ENCODE results near the gene HSPA1L. TPM values are rescaled to one million over a fixed set of nuclear protein-coding genes. Genes with fewer than 3 reads are reported as not detected.

HSPA1L gene
- total and polyA plus RNA-seq, 2 donors from 2014 or later: 1.7 to 2.3 TPM

GRCh38 chr6:31775184-31775583, 39.9 kb downstream of the HSPA1L start:
- no peak for DNase-seq
- intact Hi-C loops (cut with DNase I): no loop called here
- TF ChIP-seq, protein P1, sequence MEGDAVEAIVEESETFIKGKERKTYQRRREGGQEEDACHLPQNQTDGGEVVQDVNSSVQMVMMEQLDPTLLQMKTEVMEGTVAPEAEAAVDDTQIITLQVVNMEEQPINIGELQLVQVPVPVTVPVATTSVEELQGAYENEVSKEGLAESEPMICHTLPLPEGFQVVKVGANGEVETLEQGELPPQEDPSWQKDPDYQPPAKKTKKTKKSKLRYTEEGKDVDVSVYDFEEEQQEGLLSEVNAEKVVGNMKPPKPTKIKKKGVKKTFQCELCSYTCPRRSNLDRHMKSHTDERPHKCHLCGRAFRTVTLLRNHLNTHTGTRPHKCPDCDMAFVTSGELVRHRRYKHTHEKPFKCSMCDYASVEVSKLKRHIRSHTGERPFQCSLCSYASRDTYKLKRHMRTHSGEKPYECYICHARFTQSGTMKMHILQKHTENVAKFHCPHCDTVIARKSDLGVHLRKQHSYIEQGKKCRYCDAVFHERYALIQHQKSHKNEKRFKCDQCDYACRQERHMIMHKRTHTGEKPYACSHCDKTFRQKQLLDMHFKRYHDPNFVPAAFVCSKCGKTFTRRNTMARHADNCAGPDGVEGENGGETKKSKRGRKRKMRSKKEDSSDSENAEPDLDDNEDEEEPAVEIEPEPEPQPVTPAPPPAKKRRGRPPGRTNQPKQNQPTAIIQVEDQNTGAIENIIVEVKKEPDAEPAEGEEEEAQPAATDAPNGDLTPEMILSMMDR (IDR thresholded peaks at IDR 0.05; ENCODE audit: borderline replicate concordance, extremely low read depth, insufficient read depth): no peak
- Histone ChIP-seq H3K9ac (ENCODE audit: low read length in 3 of 3) (peak overlapping the region in 1 of 3 donors; percentile 58), H3K4me1 (ENCODE audit: control insufficient read depth in 2 of 3, insufficient read depth in 2 of 3, low read depth in 1 of 3, low read length in 3 of 3) (peaks cover 0 to 19% (median 0%) of the 10 kb centered on the region in 3 donors), H3K27ac (ENCODE audit: low read depth in 2 of 2, low read length in 2 of 2) (peak overlapping the region; percentile 77 to 92), H3K36me3 (ENCODE audit: control insufficient read depth in 2 of 3, insufficient read depth in 3 of 3, low read length in 3 of 3) (peaks cover 0 to 1% (median 0%) of the 10 kb centered on the region in 3 donors), H3K4me3 (ENCODE audit: low read length in 3 of 3) (peak overlapping the region in 1 of 3 donors; percentile 13), H3K27me3 (ENCODE audit: control insufficient read depth, insufficient read depth, low read length) (no peaks in the 10 kb centered on the region), H3K9me3 (ENCODE audit: control insufficient read depth in 2 of 3, insufficient read depth in 1 of 3, low read length in 3 of 3) (no peaks in the 10 kb centered on the region)
- no peak for FAIRE-seq

GRCh38 chr6:31771992-31772358, 43.1 kb downstream of the HSPA1L start:
- DNase-seq: no peak
- intact Hi-C loops (cut with DNase I): no loop called here
- Histone ChIP-seq H3K36me3 (ENCODE audit: control insufficient read depth in 2 of 3, insufficient read depth in 3 of 3, low read length in 3 of 3) (no peaks in the 10 kb centered on the region), H3K4me3 (ENCODE audit: low read length in 3 of 3) (no peak overlapping the region), H3K9ac (ENCODE audit: low read length in 3 of 3) (no peak overlapping the region), H3K27ac (ENCODE audit: low read depth in 2 of 2, low read length in 2 of 2) (no peak overlapping the region), H3K9me3 (ENCODE audit: control insufficient read depth in 2 of 3, insufficient read depth in 1 of 3, low read length in 3 of 3) (no peaks in the 10 kb centered on the region), H3K4me1 (ENCODE audit: control insufficient read depth in 2 of 3, insufficient read depth in 2 of 3, low read depth in 1 of 3, low read length in 3 of 3) (peaks cover 0 to 16% (median 0%) of the 10 kb centered on the region in 3 donors), H3K27me3 (ENCODE audit: control insufficient read depth, insufficient read depth, low read length) (no peaks in the 10 kb centered on the region)
- FAIRE-seq: no peak
- TF ChIP-seq, protein P1 (IDR thresholded peaks at IDR 0.05; ENCODE audit: borderline replicate concordance, extremely low read depth, insufficient read depth): no peak

GRCh38 chr6:31770860-31771259, 44.2 kb downstream of the HSPA1L start:
- Histone ChIP-seq H3K9me3 (ENCODE audit: control insufficient read depth in 2 of 3, insufficient read depth in 1 of 3, low read length in 3 of 3) (no peaks in the 10 kb centered on the region), H3K27me3 (ENCODE audit: control insufficient read depth, insufficient read depth, low read length) (no peaks in the 10 kb centered on the region), H3K27ac (ENCODE audit: low read depth in 2 of 2, low read length in 2 of 2) (no peak overlapping the region), H3K4me3 (ENCODE audit: low read length in 3 of 3) (no peak overlapping the region), H3K9ac (ENCODE audit: low read length in 3 of 3) (no peak overlapping the region), H3K4me1 (ENCODE audit: control insufficient read depth in 2 of 3, insufficient read depth in 2 of 3, low read depth in 1 of 3, low read length in 3 of 3) (peaks cover 0 to 11% (median 0%) of the 10 kb centered on the region in 3 donors), H3K36me3 (ENCODE audit: control insufficient read depth in 2 of 3, insufficient read depth in 3 of 3, low read length in 3 of 3) (no peaks in the 10 kb centered on the region)
- intact Hi-C loops (cut with DNase I): no loop called here
- TF ChIP-seq, protein P1 (IDR thresholded peaks at IDR 0.05; ENCODE audit: borderline replicate concordance, extremely low read depth, insufficient read depth): no peak
- FAIRE-seq (no peak), DNase-seq (no peak)

All from kidney (tissue), 14 donors.